Fibroblast of lung (primary cell): ENCODE measurements around the gene SERTAD3. TPM values are rescaled to one million over a fixed set of nuclear protein-coding genes. Genes with fewer than 3 reads are reported as not detected.
"Not testable (repeated sequence)": the region's sequence is repeated elsewhere in the genome, so short reads cannot be mapped to it uniquely, and the experiment has no call there.

Source experiments
- DNase-seq, 2 donors: peaks; one replicate each; pipeline versions ENCODE4 v3.0.0 to v3.0.0-alpha.2; 2010; ENCODE audit warnings: low read depth in 2 of 2
- H2AFZ ChIP-seq: 2 replicates; pipeline ENCODE4 v1.5.1; 2012; ENCODE audit warnings: low read length, control low read depth, inconsistent platforms
- H3K27ac ChIP-seq: 2 replicates; pipeline ENCODE4 v1.5.1; 2011; ENCODE audit warnings: low read length, control low read depth; ENCODE audit not compliant: insufficient read depth
- H3K27me3 ChIP-seq: 2 replicates; pipeline ENCODE4 v1.5.1; 2011; ENCODE audit warnings: mild to moderate bottlenecking, low read length; ENCODE audit not compliant: control insufficient read depth, insufficient read depth
- H3K36me3 ChIP-seq: 2 replicates; pipeline ENCODE4 v1.5.1; 2011; ENCODE audit warnings: low read length; ENCODE audit not compliant: control insufficient read depth, insufficient read depth
- H3K4me1 ChIP-seq: 2 replicates; pipeline ENCODE4 v1.5.1; 2011; ENCODE audit warnings: low read length; ENCODE audit not compliant: control insufficient read depth, insufficient read depth; ENCODE audit errors: extremely low read depth
- H3K4me2 ChIP-seq: 2 replicates; pipeline ENCODE4 v1.5.1; 2011; ENCODE audit warnings: low read length, control low read depth; ENCODE audit not compliant: insufficient read depth; ENCODE audit errors: extremely low read depth
- H3K4me3 ChIP-seq, 4 experiments: fragments of 200-600 bp in 1 of 4; sonication (generic) in 1 of 4; replicated peaks in 1 of 4; 2 replicates each; pipeline ENCODE4 v1.5.1; 2011 to 2016; ENCODE audit warnings: low read length in 4 of 4, low read depth in 3 of 4, mild to moderate bottlenecking in 3 of 4, control low read depth in 2 of 4, inconsistent platforms in 1 of 4, mixed read lengths in 1 of 4; ENCODE audit not compliant: insufficient read depth in 1 of 4; ENCODE audit errors: control extremely low read depth in 1 of 4
- H3K79me2 ChIP-seq: 2 replicates; pipeline ENCODE4 v1.5.1; 2012; ENCODE audit warnings: mild to moderate bottlenecking, low read length, inconsistent platforms; ENCODE audit not compliant: control insufficient read depth, insufficient read depth
- H3K9ac ChIP-seq: 2 replicates; pipeline ENCODE4 v1.5.1; 2011; ENCODE audit warnings: mild to moderate bottlenecking, low read length, control low read depth; ENCODE audit not compliant: insufficient read depth
- H3K9me3 ChIP-seq: 2 replicates; pipeline ENCODE4 v1.5.1; 2012; ENCODE audit warnings: low read depth, low read length; ENCODE audit not compliant: control insufficient read depth, insufficient read depth
- H4K20me1 ChIP-seq: 2 replicates; pipeline ENCODE4 v1.5.1; 2011; ENCODE audit warnings: low read length; ENCODE audit not compliant: control insufficient read depth, insufficient read depth; ENCODE audit errors: extremely low read depth
- EZH2 ChIP-seq: IDR thresholded peaks from 2 replicates; pipeline ENCODE4 v1.5.1; 2012; ENCODE audit warnings: low read length, control low read depth, mild to moderate bottlenecking; ENCODE audit errors: missing control alignments
- polyA plus RNA-seq, 2 donors: library from polyadenylated mRNA; depleted of rRNA in 1 of 2; stranded (reverse) in 1 of 2; unstranded in 1 of 2; fragments of >200 nt; gene quantifications; 2 replicates each; pipeline ENCODE4 v1.2.1, GENCODE V29; 2011 to 2012; ENCODE audit warnings: missing spikeins in 1 of 2
- total RNA-seq: library from RNA; depleted of rRNA; stranded (reverse); fragments of >200 nt; gene quantifications from 2 replicates; pipeline ENCODE4 v1.2.1, GENCODE V29; 2014
- TF ChIP-seq, protein P1 (sequence below), 2 donors: IDR thresholded peaks in 1 of 2; conservative IDR thresholded peaks in 1 of 2; 1 replicate in 1 of 2; 2 replicates in 1 of 2; pipeline ENCODE4 v1.5.1; 2011 to 2012; ENCODE audit warnings: low read length in 2 of 2, control low read depth in 1 of 2, inconsistent platforms in 1 of 2, low read depth in 1 of 2, mild to moderate bottlenecking in 1 of 2

SERTAD3 gene
- total and polyA plus RNA-seq, 2 donors (not counting 1 experiment from before 2014, with no cell fraction given): 22.3 to 24.8 TPM

DNA sequence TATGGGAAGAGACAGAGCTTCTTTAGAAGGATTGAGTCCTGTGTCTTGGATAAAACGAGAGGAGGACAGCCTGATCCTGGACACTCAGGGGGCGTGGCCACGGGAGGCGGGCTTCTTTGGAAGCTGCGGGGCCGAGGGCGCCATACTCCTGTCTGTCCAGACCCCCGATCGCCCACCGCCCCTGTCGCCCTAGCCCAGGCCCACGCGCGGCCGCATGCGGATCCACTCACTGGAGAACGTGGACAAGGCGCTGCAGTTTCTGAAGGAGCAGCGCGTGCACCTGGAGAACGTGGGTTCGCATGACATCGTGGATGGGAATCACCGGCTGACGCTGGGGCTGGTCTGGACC lies 45.7 kb upstream of the SERTAD3 start:
- TF ChIP-seq EZH2: no peak
- TF ChIP-seq, protein P1, sequence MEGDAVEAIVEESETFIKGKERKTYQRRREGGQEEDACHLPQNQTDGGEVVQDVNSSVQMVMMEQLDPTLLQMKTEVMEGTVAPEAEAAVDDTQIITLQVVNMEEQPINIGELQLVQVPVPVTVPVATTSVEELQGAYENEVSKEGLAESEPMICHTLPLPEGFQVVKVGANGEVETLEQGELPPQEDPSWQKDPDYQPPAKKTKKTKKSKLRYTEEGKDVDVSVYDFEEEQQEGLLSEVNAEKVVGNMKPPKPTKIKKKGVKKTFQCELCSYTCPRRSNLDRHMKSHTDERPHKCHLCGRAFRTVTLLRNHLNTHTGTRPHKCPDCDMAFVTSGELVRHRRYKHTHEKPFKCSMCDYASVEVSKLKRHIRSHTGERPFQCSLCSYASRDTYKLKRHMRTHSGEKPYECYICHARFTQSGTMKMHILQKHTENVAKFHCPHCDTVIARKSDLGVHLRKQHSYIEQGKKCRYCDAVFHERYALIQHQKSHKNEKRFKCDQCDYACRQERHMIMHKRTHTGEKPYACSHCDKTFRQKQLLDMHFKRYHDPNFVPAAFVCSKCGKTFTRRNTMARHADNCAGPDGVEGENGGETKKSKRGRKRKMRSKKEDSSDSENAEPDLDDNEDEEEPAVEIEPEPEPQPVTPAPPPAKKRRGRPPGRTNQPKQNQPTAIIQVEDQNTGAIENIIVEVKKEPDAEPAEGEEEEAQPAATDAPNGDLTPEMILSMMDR (conservative IDR thresholded peaks at IDR 0.05 in 1 of 2, IDR thresholded peaks at IDR 0.05 in 1 of 2; ENCODE audit: low read depth in 1 of 2, low read length in 2 of 2): no peak
- H3K4me2 ChIP-seq: no peak overlapping the region

DNA sequence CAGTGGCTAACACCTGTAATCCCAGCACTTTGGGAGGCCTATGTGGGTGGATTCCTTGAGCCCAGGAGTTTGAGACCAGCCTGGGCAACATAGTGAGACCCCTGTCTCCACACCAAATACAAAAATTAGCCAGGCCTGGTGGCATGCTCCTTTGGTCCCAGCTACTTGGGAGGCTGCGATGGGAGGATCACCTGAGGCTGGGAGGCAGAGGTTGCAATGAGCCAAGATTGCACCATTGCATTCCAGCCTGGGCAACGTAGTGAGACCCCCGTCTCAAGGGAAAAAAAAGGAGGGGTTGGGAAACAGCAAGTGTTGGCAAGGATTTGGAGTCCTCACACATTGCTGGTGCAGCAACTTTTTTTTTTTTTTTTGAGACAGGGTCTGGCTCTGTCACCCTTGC lies 41.9 kb upstream of the SERTAD3 start:
- Histone ChIP-seq H3K4me1 (no peaks in the 10 kb centered on the region), H4K20me1 (no peaks in the 10 kb centered on the region), H3K4me2 (no peak overlapping the region), H3K27ac (no peak overlapping the region), H3K27me3 (no peaks in the 10 kb centered on the region), H3K36me3 (no peaks in the 10 kb centered on the region), H3K4me3 (no peak overlapping the region), H2AFZ (no peak overlapping the region), H3K9me3 (no peaks in the 10 kb centered on the region), H3K79me2 (no peaks in the 10 kb centered on the region), H3K9ac (no peak overlapping the region)
- TF ChIP-seq, protein P1 (conservative IDR thresholded peaks at IDR 0.05 in 1 of 2, IDR thresholded peaks at IDR 0.05 in 1 of 2; ENCODE audit: low read depth in 1 of 2, low read length in 2 of 2): no peak
- TF ChIP-seq EZH2: no peak
- no peak for DNase-seq

More for the DNA sequence above, 45.7 kb upstream of the SERTAD3 start:
- Histone ChIP-seq H3K36me3 (no peaks in the 10 kb centered on the region), H4K20me1 (no peaks in the 10 kb centered on the region), H3K79me2 (no peaks in the 10 kb centered on the region), H3K4me1 (no peaks in the 10 kb centered on the region), H3K9ac (no peak overlapping the region), H3K9me3 (no peaks in the 10 kb centered on the region), H2AFZ (no peak overlapping the region), H3K27ac (no peak overlapping the region), H3K27me3 (peaks cover 2% of the 10 kb centered on the region), H3K4me3 (no peak overlapping the region)
- no peak for DNase-seq

DNA sequence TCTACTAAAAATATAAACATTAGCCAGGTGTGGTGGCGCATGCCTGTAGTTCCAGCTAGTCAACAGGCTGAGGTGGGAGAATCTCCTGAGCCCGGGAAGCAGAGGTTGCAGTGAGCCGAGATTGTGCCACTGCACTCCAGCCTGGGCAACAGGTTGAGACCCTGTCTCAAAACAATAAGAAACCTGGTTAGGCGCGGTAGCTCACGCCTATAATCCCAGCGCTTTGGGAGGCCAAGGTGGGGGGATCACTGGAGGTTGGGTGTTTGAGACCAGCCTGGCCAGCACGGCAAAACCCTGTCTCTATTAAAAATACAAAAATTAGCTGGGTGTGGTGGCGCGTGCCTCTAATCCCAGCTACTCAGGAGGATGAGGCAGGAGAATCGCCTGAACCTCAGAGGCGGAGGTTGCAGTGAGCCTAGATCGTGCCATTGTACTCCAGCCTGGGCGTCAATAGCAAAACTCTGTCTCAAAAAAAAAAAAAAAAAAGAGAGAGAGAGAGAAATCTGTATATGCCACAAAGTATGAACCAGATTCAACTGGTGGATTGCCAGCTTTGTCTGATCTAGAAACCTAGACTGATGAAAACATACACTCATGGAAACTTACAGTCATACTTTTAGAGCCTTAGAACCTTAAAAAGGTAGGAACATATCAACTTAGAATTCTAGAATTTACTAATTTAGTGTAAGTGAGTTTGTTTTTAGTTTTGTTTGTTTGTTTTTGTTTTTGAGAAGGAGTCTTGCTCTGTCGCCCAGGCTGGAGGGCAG lies 31.9 kb upstream of the SERTAD3 start:
- H3K4me1 ChIP-seq, H3K4me2 ChIP-seq, H3K9me3 ChIP-seq, H4K20me1 ChIP-seq, H3K9ac ChIP-seq, H3K36me3 ChIP-seq, H3K4me3 ChIP-seq, H3K27me3 ChIP-seq, H2AFZ ChIP-seq, H3K79me2 ChIP-seq, H3K27ac ChIP-seq: not testable (repeated sequence)
- peak in 1 of 2 donors; percentile 25 for DNase-seq
